Stimulated activated naive CD8-positive, alpha-beta T cell treated with anti-CD3 and anti-CD28 coated beads, Interleukin-15, Interleukin-2, amounts not matched to agents 100 ng/mL and 50 ng/mL, for 24 hours (primary cell): Measurements from ENCODE around the gene PSENEN.

ENCODE experiments used
- H3K27ac Mint-ChIP-seq: one replicate; pipeline ENCODE4 v1.8.0; 2021; ENCODE audit warnings: mild to moderate bottlenecking, mixed read lengths
- H3K27me3 Mint-ChIP-seq: one replicate; pipeline ENCODE4 v1.8.0; 2021; ENCODE audit warnings: mixed read lengths
- H3K36me3 Mint-ChIP-seq: one replicate; pipeline ENCODE4 v1.8.0; 2021; ENCODE audit warnings: low read depth, mixed read lengths
- H3K4me1 Mint-ChIP-seq: one replicate; pipeline ENCODE4 v1.8.0; 2021; ENCODE audit warnings: low read depth, mixed read lengths
- H3K4me3 Mint-ChIP-seq: one replicate; pipeline ENCODE4 v1.8.0; 2021; ENCODE audit warnings: mild to moderate bottlenecking, mixed read lengths
- H3K9me3 Mint-ChIP-seq: one replicate; pipeline ENCODE4 v1.8.0; 2021; ENCODE audit warnings: mixed read lengths

Gene PSENEN

GRCh38 chr19:35777086-35777841 lies 31.8 kb downstream of the PSENEN start:
- no peaks in the 10 kb centered on the region for H3K27me3 Mint-ChIP-seq
- H3K9me3 Mint-ChIP-seq = no peaks in the 10 kb centered on the region
- H3K27ac Mint-ChIP-seq = no peak overlapping the region
- H3K4me1 Mint-ChIP-seq = peaks cover 15% of the 10 kb centered on the region
- H3K36me3 Mint-ChIP-seq = no peaks in the 10 kb centered on the region
- peak overlapping the region; percentile 79 for H3K4me3 Mint-ChIP-seq

GRCh38 chr19:35777961-35778360 lies 32.5 kb downstream of the PSENEN start:
- H3K9me3 Mint-ChIP-seq = no peaks in the 10 kb centered on the region
- H3K36me3 Mint-ChIP-seq = no peaks in the 10 kb centered on the region
- no peak overlapping the region for H3K4me3 Mint-ChIP-seq
- H3K27ac Mint-ChIP-seq = no peak overlapping the region
- no peaks in the 10 kb centered on the region for H3K27me3 Mint-ChIP-seq
- peaks cover 15% of the 10 kb centered on the region for H3K4me1 Mint-ChIP-seq

- Mint-ChIP-seq H3K4me3 (no peak overlapping the region), H3K4me1 (peaks cover 15% of the 10 kb centered on the region), H3K9me3 (no peaks in the 10 kb centered on the region), H3K27ac (no peak overlapping the region), H3K36me3 (no peaks in the 10 kb centered on the region), H3K27me3 (no peaks in the 10 kb centered on the region)
Observed at GRCh38 chr19:35779033-35779432, 33.6 kb downstream of the PSENEN start.

- Mint-ChIP-seq H3K36me3 (no peaks in the 10 kb centered on the region), H3K27ac (no peak overlapping the region), H3K4me3 (no peak overlapping the region), H3K9me3 (no peaks in the 10 kb centered on the region), H3K4me1 (peaks cover 6% of the 10 kb centered on the region), H3K27me3 (no peaks in the 10 kb centered on the region)
Observed at GRCh38 chr19:35780058-35780457, 34.6 kb downstream of the PSENEN start.

- H3K9me3 Mint-ChIP-seq = no peaks in the 10 kb centered on the region
- no peaks in the 10 kb centered on the region for H3K36me3 Mint-ChIP-seq
- H3K4me1 Mint-ChIP-seq = peaks cover 5% of the 10 kb centered on the region
- no peak overlapping the region for H3K4me3 Mint-ChIP-seq
- no peaks in the 10 kb centered on the region for H3K27me3 Mint-ChIP-seq
- no peak overlapping the region for H3K27ac Mint-ChIP-seq
Observed at GRCh38 chr19:35780717-35781116, 35.3 kb downstream of the PSENEN start.

GRCh38 chr19:35781650-35782049 lies 36.2 kb downstream of the PSENEN start:
- H3K27ac Mint-ChIP-seq = no peak overlapping the region
- no peak overlapping the region for H3K4me3 Mint-ChIP-seq
- H3K4me1 Mint-ChIP-seq = no peaks in the 10 kb centered on the region
- no peaks in the 10 kb centered on the region for H3K36me3 Mint-ChIP-seq
- H3K27me3 Mint-ChIP-seq = no peaks in the 10 kb centered on the region
- H3K9me3 Mint-ChIP-seq = no peaks in the 10 kb centered on the region

- Mint-ChIP-seq H3K9me3 (no peaks in the 10 kb centered on the region), H3K4me3 (no peak overlapping the region), H3K4me1 (no peaks in the 10 kb centered on the region), H3K36me3 (no peaks in the 10 kb centered on the region), H3K27me3 (no peaks in the 10 kb centered on the region), H3K27ac (no peak overlapping the region)
Observed at GRCh38 chr19:35782589-35782988, 37.1 kb downstream of the PSENEN start.

GRCh38 chr19:35783469-35784434 lies 38.3 kb downstream of the PSENEN start:
- H3K27me3 Mint-ChIP-seq = no peaks in the 10 kb centered on the region
- no peak overlapping the region for H3K4me3 Mint-ChIP-seq
- H3K4me1 Mint-ChIP-seq = no peaks in the 10 kb centered on the region
- no peaks in the 10 kb centered on the region for H3K9me3 Mint-ChIP-seq
- H3K36me3 Mint-ChIP-seq = no peaks in the 10 kb centered on the region
- H3K27ac Mint-ChIP-seq = no peak overlapping the region

GRCh38 chr19:35784503-35785338 lies 39.3 kb downstream of the PSENEN start:
- Mint-ChIP-seq H3K9me3 (no peaks in the 10 kb centered on the region), H3K4me1 (no peaks in the 10 kb centered on the region), H3K4me3 (no peak overlapping the region), H3K27me3 (no peaks in the 10 kb centered on the region), H3K27ac (no peak overlapping the region), H3K36me3 (no peaks in the 10 kb centered on the region)

GRCh38 chr19:35785339-35785627 lies 39.8 kb downstream of the PSENEN start:
- H3K4me1 Mint-ChIP-seq = no peaks in the 10 kb centered on the region
- H3K4me3 Mint-ChIP-seq = no peak overlapping the region
- no peaks in the 10 kb centered on the region for H3K36me3 Mint-ChIP-seq
- H3K27ac Mint-ChIP-seq = no peak overlapping the region
- no peaks in the 10 kb centered on the region for H3K27me3 Mint-ChIP-seq
- H3K9me3 Mint-ChIP-seq = no peaks in the 10 kb centered on the region

GRCh38 chr19:35786299-35787160 lies 41.1 kb downstream of the PSENEN start:
- H3K4me3 Mint-ChIP-seq = no peak overlapping the region
- peak overlapping the region; percentile 21 for H3K27ac Mint-ChIP-seq
- no peaks in the 10 kb centered on the region for H3K4me1 Mint-ChIP-seq
- H3K9me3 Mint-ChIP-seq = no peaks in the 10 kb centered on the region
- no peaks in the 10 kb centered on the region for H3K27me3 Mint-ChIP-seq
- no peaks in the 10 kb centered on the region for H3K36me3 Mint-ChIP-seq

- Mint-ChIP-seq H3K4me3 (no peak overlapping the region), H3K36me3 (no peaks in the 10 kb centered on the region), H3K4me1 (no peaks in the 10 kb centered on the region), H3K9me3 (no peaks in the 10 kb centered on the region), H3K27me3 (no peaks in the 10 kb centered on the region), H3K27ac (no peak overlapping the region)
Observed at GRCh38 chr19:35787227-35787799, 41.9 kb downstream of the PSENEN start.

GRCh38 chr19:35788205-35788960 lies 42.9 kb downstream of the PSENEN start:
- Mint-ChIP-seq H3K27ac (no peak overlapping the region), H3K27me3 (no peaks in the 10 kb centered on the region), H3K4me1 (no peaks in the 10 kb centered on the region), H3K9me3 (no peaks in the 10 kb centered on the region), H3K4me3 (no peak overlapping the region), H3K36me3 (no peaks in the 10 kb centered on the region)
